PC-3 (cell line): ENCODE results near the gene AKR1B15.

Experiments
- EZH2phosphoT487 ChIP-seq: fragments of 300-600 bp; sonication (generic); IDR thresholded peaks from 2 replicates; pipeline ENCODE4 v1.6.1; 2018; ENCODE audit warnings: mild to moderate bottlenecking, antibody characterized with exemption, low read length, borderline replicate concordance
- TF ChIP-seq, protein P1 (sequence below): fragments of 300-600 bp; sonication (generic); conservative IDR thresholded peaks from 2 replicates; pipeline ENCODE4 v1.5.1; 2017; ENCODE audit warnings: antibody characterized with exemption, low read depth, mild to moderate bottlenecking, low read length

DNA sequence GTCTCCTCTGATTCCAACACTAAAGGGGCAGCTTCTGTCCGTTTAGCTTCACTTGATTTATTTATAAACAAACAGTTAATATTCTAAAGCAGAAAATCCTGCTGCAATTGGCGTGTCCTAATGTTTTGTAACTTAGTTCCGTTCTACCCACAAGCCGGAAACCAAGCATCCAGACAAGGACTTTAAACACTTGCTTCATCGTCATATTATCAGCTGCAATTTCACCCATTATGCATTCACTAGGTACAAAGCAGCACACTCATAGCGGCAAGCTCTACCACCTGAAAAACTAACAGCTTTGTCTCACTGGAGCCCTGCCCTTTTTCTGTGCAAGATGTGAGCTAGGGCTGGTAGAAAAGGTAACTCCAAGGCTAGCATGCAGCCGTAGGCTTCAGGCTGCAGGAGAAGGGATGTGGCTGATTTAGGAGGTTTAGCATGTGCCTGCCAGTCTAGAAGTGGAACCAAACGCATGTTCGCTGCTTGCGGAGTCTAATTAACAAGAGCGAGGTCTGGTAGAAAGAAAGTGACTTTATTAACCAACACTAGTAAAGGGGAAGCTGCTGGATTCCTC, 54.1 kb downstream of the AKR1B15 start:
- TF ChIP-seq, protein P1, sequence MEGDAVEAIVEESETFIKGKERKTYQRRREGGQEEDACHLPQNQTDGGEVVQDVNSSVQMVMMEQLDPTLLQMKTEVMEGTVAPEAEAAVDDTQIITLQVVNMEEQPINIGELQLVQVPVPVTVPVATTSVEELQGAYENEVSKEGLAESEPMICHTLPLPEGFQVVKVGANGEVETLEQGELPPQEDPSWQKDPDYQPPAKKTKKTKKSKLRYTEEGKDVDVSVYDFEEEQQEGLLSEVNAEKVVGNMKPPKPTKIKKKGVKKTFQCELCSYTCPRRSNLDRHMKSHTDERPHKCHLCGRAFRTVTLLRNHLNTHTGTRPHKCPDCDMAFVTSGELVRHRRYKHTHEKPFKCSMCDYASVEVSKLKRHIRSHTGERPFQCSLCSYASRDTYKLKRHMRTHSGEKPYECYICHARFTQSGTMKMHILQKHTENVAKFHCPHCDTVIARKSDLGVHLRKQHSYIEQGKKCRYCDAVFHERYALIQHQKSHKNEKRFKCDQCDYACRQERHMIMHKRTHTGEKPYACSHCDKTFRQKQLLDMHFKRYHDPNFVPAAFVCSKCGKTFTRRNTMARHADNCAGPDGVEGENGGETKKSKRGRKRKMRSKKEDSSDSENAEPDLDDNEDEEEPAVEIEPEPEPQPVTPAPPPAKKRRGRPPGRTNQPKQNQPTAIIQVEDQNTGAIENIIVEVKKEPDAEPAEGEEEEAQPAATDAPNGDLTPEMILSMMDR, result no peak
- no peak for TF ChIP-seq EZH2phosphoT487
